H1 (cell line): ENCODE results near the gene DENND1A.

ENCODE experiments used
- CEBPB ChIP-seq: IDR thresholded peaks from 2 replicates; pipeline ENCODE4 v1.6.1; 2012; ENCODE audit warnings: low read depth, low read length
- CTCF ChIP-seq, 3 experiments: IDR thresholded peaks; 1 replicate in 2 of 3; 2 replicates in 1 of 3; pipeline versions ENCODE4 v1.5.1 to v1.6.1; 2011; ENCODE audit warnings: low read length in 3 of 3, mild to moderate bottlenecking in 3 of 3, inconsistent platforms in 2 of 3, low read depth in 1 of 3, moderate library complexity in 1 of 3; ENCODE audit not compliant: insufficient read depth in 1 of 3; ENCODE audit errors: control extremely low read depth in 1 of 3
- EZH2 ChIP-seq: fragments of 200-600 bp; sonication (generic); IDR thresholded peaks from 2 replicates; pipeline ENCODE4 v1.7.1; 2012; ENCODE audit warnings: low read depth, mild to moderate bottlenecking, moderate library complexity, low read length, inconsistent platforms; ENCODE audit not compliant: severe bottlenecking
- POLR2A ChIP-seq, 2 experiments: IDR thresholded peaks; 1 replicate in 1 of 2; 2 replicates in 1 of 2; pipeline ENCODE4 v1.6.1; 2011; ENCODE audit warnings: low read depth in 2 of 2, low read length in 2 of 2, mild to moderate bottlenecking in 2 of 2; ENCODE audit errors: control extremely low read depth in 1 of 2
- POLR2AphosphoS5 ChIP-seq: IDR thresholded peaks from 2 replicates; pipeline ENCODE4 v1.6.1; 2011; ENCODE audit warnings: low read depth, low read length
- RBBP5 ChIP-seq: IDR thresholded peaks from 2 replicates; pipeline ENCODE4 v1.7.1; 2012; ENCODE audit warnings: low read depth, mild to moderate bottlenecking, inconsistent platforms, low read length, moderate library complexity, borderline replicate concordance
- RXRA ChIP-seq: IDR thresholded peaks from 2 replicates; pipeline ENCODE4 v1.6.1; 2011; ENCODE audit warnings: low read depth, mild to moderate bottlenecking, low read length, moderate library complexity; ENCODE audit not compliant: insufficient read depth
- TAF1 ChIP-seq: IDR thresholded peaks from 2 replicates; pipeline ENCODE4 v1.6.1; 2011; ENCODE audit warnings: mild to moderate bottlenecking, low read depth, low read length
- TCF12 ChIP-seq: IDR thresholded peaks from 2 replicates; pipeline ENCODE4 v1.6.1; 2011; ENCODE audit warnings: low read depth, mild to moderate bottlenecking, low read length
- YY1 ChIP-seq: IDR thresholded peaks from 2 replicates; pipeline ENCODE4 v1.6.1; 2011; ENCODE audit warnings: low read depth, mild to moderate bottlenecking, low read length
- ZNF274 ChIP-seq: IDR thresholded peaks from 2 replicates; pipeline ENCODE4 v1.7.0; 2012; ENCODE audit warnings: low read length, borderline replicate concordance; ENCODE audit errors: extremely low read depth

DNA sequence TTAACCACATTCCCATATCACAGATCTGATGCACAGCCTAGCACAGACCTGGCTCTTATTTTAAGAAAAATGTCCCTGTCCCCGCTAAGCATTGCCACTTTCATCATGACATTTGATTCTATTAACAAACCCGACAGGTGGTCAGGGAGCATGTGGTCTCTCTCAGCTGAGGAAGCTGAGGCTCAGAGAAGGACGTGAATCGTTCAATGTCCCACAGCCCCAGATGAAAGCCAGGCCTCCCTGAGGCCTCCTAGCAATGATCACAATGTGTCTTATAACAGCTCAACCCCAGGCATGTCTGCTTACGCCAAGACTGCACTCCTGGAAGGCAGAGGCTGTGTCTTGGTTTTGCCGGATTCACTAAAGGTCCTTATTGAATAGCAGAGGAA is 584.4 kb downstream of the DENND1A start:
- TF ChIP-seq CTCF (IDR thresholded peaks at IDR 0.05; ENCODE audit: control extremely low read depth in 1 of 3, insufficient read depth in 1 of 3, low read depth in 1 of 3, low read length in 3 of 3) (no peak), POLR2A (IDR thresholded peaks at IDR 0.05; ENCODE audit: control extremely low read depth in 1 of 2, low read depth in 2 of 2, low read length in 2 of 2) (no peak), POLR2AphosphoS5 (no peak), RBBP5 (no peak), RXRA (no peak), TCF12 (no peak), ZNF274 (no peak), YY1 (no peak), EZH2 (no peak), CEBPB (no peak), TAF1 (no peak)
